ENCODE measurements around the gene SCIMP. TPM values are rescaled to one million over a fixed set of nuclear protein-coding genes. Genes with fewer than 3 reads are reported as not detected.

The SCIMP gene
- polyA plus RNA-seq, 2 of the 4 experiments (the other 2 are of a cell fraction), result not detected

DNA sequence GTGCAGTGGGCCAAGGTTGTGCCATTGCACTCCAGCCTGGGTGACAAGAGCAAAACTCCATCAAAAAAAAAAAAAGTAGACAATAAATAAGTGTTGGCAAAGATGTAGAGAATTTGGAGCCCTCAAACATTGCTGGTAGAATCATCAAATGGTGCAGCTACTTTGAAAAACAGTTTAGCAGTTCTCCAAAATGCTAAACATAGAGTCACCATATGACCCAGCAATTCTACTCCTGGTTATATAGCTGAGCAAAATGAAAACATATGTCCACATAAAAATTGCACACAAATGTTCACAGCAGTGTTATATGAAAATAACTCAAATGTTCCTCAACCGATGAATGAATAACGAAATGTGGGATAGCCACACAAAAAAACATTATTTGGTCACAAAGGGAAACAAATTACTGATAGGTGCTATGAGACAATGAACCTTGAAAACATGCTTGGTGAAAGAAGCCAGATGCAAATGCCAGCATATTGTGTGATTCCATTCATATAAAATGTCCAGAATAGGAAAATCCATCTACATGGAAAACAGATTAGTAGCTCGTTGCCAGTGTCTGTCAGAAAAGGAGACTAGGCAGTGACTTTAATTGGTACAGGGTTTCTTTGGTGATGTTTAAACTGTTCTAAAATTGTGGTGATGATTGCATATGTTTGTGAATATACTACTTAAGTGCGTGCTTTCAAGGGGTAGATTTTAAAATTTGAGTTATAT lies 34.7 kb upstream of the SCIMP start:
- 61% methylated on average over 4 of the region's 4 CpGs for WGBS (ENCODE audit: missing lambda C conversion rate)
- Histone ChIP-seq H3K4me2 (no peak overlapping the region), H3K27ac (no peak overlapping the region), H3K9me3 (0 out of 3 replicates have a peak, but pooled peaks cover 12% of the 10 kb centered on the region), H3K4me1 (no peaks in the 10 kb centered on the region), H3K4me3 (no peak overlapping the region)
- DNase-seq (ENCODE audit: low read depth in 1 of 2, low spot score in 1 of 2) (no peak), FAIRE-seq (no peak), ATAC-seq (no peak)
- TF ChIP-seq ESRRA (IDR thresholded peaks at IDR 0.05; ENCODE audit: borderline replicate concordance, low read length) (no peak), KDM5A (IDR thresholded peaks at IDR 0.05) (no peak), NPAS2 (CRISPR knock-in tag; IDR thresholded peaks at IDR 0.05; ENCODE audit: borderline replicate concordance) (no peak), RFX5 (IDR thresholded peaks at IDR 0.05) (no peak)
- TF ChIP-seq, protein P1, sequence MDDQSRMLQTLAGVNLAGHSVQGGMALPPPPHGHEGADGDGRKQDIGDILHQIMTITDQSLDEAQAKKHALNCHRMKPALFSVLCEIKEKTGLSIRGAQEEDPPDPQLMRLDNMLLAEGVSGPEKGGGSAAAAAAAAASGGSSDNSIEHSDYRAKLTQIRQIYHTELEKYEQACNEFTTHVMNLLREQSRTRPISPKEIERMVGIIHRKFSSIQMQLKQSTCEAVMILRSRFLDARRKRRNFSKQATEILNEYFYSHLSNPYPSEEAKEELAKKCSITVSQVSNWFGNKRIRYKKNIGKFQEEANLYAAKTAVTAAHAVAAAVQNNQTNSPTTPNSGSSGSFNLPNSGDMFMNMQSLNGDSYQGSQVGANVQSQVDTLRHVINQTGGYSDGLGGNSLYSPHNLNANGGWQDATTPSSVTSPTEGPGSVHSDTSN (IDR thresholded peaks at IDR 0.05), result no peak
- ChIA-PET POLR2A (interaction anchor here (0.5 kb wide), 1 partner anchor 190 kb away, joined by 3 read pairs; no protein-coding TSS in a partner anchor), CTCF (interaction anchor here (1.2 to 2.4 kb wide), 3 partner anchors 13 to 21 kb away, joined by 4 to 7 read pairs (median 5); partner anchors contain the start of gene RABEP1)

DNA sequence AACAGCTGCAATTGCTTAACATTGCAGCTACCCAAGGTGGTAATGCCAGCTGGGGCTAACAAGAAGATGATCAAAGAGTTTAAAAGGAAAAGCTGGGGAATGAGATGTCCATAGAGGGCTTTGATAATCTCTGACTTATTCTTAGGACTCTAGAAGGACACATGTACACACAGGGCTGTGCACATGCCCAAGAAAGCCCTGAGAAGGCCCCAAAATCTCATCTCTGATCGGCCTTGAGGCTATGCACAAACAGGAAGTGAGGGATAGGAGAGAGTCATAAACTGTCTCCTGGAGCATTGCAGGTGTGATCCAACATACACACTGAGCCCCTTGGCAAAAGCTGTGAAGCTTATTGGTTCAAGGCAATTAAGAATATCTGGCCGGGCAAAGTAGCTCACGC lies 30.2 kb upstream of the SCIMP start:
- Histone ChIP-seq H3K4me1 (no peaks in the 10 kb centered on the region), H3K9me3 (0 out of 3 replicates have a peak, but pooled peaks cover 12% of the 10 kb centered on the region), H3K4me3 (no peak overlapping the region), H3K4me2 (no peak overlapping the region), H3K27ac (no peak overlapping the region)
- POLR2A ChIA-PET, result interaction anchor here (0.6 kb wide), 1 partner anchor 67 kb away, joined by 3 read pairs; no protein-coding TSS in a partner anchor
- FAIRE-seq, result no peak
- 47% methylated on average over 3 of the region's 3 CpGs for WGBS (ENCODE audit: missing lambda C conversion rate)
- CTCF ChIA-PET, result interaction anchor here (1.1 to 4.3 kb wide), 4 partner anchors 15 to 34 kb away, joined by 4 to 21 read pairs (median 6); partner anchors contain the start of gene RABEP1
- TF ChIP-seq FOSL2 (IDR thresholded peaks at IDR 0.05) (no peak), FOSL2 (CRISPR knock-in tag; IDR thresholded peaks at IDR 0.05) (no peak), GATA3 (IDR thresholded peaks at IDR 0.05; ENCODE audit: borderline replicate concordance) (no peak), EHF (CRISPR knock-in tag; IDR thresholded peaks at IDR 0.05) (no peak), RCOR1 (IDR thresholded peaks at IDR 0.05; ENCODE audit: low read depth, low read length) (no peak)
- ATAC-seq, result peak in 1 of 2 experiments; percentile 34; a peak in 3 of 6 replicates
- no peak for DNase-seq (ENCODE audit: low read depth in 1 of 2, low spot score in 1 of 2)

GRCh38 chr17:5263441-5263840 lies 28.8 kb upstream of the SCIMP start:
- no peak for ATAC-seq
- WGBS (ENCODE audit: missing lambda C conversion rate), result 81% methylated on average over 6 of the region's 6 CpGs
- ChIA-PET POLR2A (no interaction called here), CTCF (interaction anchor here (0.7 to 4.3 kb wide), 5 partner anchors 14 to 421 kb away, joined by 3 to 21 read pairs (median 4); partner anchors contain the start of gene C1QBP)
- no peak overlapping the region for H3K4me2 ChIP-seq
- TF ChIP-seq MAFK (IDR thresholded peaks at IDR 0.05; ENCODE audit: partially characterized antibody) (peak; percentile 18), FOXS1 (CRISPR knock-in tag; IDR thresholded peaks at IDR 0.05) (no peak), CHD2 (IDR thresholded peaks at IDR 0.05; ENCODE audit: low read length, partially characterized antibody) (no peak), CEBPB (IDR thresholded peaks at IDR 0.05) (no peak), CHD4 (IDR thresholded peaks at IDR 0.05; ENCODE audit: borderline replicate concordance) (no peak), CBX2 (IDR thresholded peaks at IDR 0.05; ENCODE audit: borderline replicate concordance, low read depth) (no peak)
- TF ChIP-seq, protein P2, sequence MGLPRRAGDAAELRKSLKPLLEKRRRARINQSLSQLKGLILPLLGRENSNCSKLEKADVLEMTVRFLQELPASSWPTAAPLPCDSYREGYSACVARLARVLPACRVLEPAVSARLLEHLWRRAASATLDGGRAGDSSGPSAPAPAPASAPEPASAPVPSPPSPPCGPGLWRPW (IDR thresholded peaks at IDR 0.05), result no peak
- TF ChIP-seq, protein P3, sequence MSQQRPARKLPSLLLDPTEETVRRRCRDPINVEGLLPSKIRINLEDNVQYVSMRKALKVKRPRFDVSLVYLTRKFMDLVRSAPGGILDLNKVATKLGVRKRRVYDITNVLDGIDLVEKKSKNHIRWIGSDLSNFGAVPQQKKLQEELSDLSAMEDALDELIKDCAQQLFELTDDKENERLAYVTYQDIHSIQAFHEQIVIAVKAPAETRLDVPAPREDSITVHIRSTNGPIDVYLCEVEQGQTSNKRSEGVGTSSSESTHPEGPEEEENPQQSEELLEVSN (IDR thresholded peaks at IDR 0.05; ENCODE audit: borderline replicate concordance, low read depth), result no peak
- FAIRE-seq, result no peak
- H3K4me3 ChIP-seq, result no peak overlapping the region
- H3K27ac ChIP-seq, result no peak overlapping the region
- DNase-seq (ENCODE audit: low read depth in 1 of 2, low spot score in 1 of 2), result no peak
- H3K9me3 ChIP-seq, result 0 out of 3 replicates have a peak, but pooled peaks cover 12% of the 10 kb centered on the region
- no peaks in the 10 kb centered on the region for H3K4me1 ChIP-seq

Data from A549 (cell line).